GM19455 (cell line): Measurements from ENCODE around the gene SSUH2.

ENCODE experiments used
- ATAC-seq: cut with Tn5 transposase; IDR thresholded peaks from one replicate; pipeline ENCODE4 v1.9.1; 2021; ENCODE audit not compliant: unreplicated experiment

The SSUH2 gene

DNA sequence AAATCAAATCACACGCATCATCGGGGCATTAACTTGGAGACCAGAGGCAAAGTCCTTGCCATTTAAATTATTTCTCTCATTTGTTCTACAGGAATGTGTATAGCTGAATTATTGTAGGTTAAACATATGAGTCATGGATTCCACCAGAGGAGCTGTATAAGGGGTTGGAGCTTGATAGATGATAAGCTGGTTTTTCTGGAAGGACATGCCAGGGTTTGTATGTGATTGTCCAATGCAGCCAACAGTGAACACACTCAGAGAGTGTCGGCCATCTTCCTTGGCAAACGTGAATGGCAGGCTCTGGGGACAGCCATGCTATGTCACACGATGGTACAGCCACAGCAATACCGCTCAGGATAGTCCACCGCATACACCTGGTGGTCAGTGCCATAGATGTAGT, 25.1 kb downstream of the SSUH2 start:
- no peak for ATAC-seq

DNA sequence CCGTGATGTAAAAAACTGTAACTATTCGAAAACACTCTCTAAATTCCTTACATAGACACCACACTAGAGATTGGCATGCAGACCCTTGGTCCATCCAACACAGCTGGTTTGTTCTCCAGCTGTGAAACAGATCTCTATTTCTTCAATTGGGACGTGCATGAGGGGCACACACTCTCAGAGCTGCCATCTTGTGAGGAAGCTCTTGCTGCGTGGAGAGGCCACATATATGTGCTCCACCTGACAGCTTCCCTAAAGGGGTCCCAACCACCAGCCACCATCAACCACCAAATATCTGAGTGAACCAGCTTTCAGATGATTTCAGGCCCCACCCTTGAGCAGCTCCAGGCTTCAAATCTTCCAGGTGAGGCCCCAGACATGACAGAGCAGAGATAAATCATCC, 25.6 kb downstream of the SSUH2 start:
- no peak for ATAC-seq

DNA sequence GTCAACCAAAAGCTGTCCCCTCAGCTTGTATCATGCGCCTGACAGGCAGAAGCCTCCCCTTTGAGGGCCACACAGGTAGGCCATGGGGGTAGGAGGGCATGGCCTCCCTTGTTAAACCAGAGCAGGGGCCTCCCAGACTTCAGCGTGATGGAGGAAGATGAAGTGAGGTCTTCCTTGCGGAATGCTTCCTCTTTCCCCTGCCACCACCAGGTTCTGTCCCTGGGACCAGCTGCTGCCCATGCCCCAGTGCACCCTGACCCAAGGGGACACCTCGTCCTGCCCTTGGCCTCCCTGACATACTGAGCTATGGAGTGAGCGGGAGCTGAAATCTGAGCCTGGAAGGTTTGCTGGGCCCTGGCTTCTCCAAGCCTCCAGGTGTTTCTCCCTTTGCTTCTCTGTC, 26.7 kb downstream of the SSUH2 start:
- ATAC-seq = no peak

DNA sequence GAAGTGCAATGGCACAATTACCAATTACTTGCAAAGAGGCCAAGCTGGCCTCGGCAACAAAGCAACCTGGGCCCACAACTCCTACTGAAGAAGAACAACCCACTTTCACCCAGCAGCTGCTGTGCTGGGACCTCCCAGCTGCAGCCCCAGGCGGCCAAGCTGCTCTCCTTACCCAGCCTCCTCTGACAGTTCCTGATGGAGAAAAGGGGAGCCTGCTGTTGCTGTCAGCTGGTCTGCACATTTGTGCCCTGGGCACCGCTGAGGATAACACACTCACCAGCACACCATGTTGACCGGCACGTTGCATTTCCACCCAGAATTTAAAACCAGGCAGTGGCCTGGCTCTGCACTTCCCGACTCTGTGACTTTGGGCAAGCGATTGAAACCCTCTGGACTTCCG, 33.6 kb downstream of the SSUH2 start:
- ATAC-seq = no peak

DNA sequence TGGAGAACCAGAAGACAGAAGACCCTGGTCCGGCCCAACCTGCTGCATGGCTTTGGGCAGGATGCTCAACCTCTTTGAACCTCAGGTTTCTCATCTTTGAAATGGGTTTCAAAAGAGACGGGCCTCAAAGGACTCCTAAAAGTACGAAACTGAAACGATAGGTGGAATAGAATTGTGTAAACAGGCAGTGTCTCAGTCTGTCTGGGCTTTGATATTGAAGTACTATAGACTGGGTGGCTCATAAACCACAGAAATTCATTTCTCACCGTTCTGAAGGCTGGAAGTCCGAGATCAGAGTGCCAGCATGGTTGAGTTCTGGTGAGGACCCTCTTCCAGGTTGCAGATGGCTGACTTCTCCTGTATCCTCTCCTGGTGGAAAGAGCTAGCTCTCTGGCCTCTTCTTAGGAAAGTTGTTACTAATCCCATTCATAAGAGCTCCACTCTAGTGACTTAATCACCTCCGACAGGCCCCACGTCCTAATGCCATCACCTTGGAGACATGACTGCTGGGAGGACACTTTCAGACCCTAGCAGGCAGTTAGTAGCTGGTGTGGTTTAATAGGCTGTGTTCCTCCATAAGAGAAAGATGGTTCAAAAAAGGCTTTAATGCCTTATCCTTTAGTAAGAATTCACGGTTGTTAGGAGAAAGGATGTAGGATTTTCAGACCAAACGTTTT, 35.7 kb downstream of the SSUH2 start:
- ATAC-seq = no peak

DNA sequence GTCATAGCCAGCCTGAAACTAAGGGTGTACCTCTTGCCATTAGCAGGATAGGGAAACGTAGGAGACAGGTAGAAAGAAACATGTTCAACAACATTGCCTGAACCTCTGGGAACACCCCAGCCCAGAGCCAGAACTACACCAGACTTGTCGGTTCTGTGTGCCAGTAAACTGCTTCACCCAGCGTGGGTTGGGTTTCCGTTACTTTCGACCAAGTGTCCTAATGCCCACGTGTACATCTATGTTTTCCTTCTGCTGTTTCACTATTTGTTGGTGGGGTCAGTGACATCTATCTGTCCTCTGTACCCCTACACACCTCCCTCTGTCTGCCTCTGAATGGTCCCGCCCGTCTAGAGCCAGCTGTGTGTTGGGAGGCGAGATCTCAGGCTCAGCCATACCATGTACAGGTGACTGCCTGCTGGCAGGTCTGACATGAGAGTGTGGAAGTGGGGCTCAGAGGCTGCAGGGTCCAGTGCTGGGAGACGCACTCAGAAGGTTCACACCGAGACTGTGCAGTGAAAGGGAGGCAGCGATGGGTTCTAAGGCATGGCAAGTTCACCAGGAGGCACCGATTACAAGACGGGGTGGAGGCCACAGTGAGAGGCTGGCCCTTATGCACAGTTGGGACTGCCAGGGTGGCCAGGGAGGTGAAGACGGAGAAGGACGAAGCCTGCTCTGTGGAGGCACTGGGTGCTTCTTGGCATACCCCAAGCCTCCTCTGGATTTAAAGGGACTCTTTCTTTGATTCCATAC, 36.4 kb downstream of the SSUH2 start:
- no peak for ATAC-seq

DNA sequence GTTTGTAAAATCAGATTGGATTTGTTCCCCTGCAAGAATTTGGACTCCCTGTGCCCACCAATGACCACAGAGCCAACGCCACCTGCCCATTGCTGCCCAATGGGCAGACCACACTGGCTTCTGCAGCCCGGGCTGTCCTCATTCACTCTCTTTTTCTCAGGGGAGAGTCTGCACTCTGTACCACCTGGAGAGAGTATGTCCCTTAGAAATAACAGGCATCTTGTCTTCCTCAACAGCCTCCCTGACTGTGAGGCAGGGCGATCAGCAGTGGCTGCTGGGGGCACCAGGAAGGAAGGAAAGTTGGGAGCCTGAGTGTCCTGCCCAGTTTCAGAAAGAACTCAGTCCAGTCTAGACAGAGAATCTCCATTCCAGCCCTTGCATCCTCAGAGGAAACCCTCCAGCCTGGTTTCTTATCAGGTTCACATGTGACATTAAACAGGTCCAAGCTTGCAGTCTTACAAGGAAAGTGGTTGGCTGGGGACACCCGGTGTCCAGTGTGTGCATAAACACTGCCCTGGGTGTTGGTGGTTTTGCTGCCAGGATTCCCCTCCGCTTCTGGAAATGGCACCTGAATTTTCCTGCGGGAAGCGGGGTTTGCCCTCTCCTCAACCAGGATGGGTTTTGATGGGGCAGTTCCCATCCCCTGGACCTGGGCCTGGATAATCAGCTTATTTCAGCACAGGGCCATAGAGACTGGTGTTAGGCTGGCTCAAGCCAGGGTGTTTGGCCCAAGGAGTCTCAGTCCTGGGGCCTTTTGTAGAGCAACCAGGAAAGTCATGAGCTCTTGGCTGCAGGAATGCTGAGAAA, 37.2 kb downstream of the SSUH2 start:
- ATAC-seq = no peak

DNA sequence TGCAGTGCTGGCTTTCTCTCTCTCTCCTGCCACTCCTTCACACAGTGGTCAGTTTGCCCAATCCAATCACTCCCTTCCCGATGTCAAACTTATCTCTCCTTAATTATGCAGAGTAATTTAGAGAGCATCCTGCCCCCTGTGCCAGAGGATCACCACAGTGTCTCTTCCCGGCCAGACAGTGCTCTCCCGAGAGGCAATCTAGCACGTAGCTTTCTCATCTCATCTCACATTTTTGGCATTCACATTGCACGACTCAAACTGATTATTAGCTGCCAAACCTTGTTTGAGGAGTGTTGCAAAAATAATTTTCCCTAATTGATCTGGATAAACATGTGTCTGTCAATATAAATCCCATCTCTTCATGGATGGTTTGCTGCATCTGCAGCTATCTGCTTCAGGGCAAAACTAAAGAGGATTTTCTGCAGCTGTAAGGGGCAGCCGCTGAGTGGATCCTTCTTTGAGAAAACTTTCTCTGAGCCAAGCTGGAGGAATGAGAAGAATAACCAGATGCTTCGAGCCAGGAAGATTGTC, 37.8 kb downstream of the SSUH2 start:
- no peak for ATAC-seq

DNA sequence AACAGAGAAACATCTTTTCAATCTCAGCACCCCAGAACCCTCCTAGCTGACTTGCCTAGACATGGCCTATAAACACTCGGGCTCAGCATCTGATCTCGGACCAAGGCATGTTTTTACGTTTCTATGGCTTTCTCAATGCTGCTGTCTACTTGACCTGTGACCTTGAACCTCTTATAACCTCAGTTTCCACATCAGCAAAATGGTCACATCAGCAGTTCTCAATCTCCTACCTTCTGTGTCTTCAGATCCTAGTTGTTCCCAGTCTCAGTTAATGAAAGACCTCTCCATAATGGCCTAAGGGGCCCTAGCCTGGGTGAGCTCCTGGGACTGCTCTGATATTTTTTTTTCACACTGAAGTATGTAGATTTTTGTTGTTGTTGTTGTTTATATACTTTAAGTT, 39.6 kb downstream of the SSUH2 start:
- ATAC-seq = no peak

DNA sequence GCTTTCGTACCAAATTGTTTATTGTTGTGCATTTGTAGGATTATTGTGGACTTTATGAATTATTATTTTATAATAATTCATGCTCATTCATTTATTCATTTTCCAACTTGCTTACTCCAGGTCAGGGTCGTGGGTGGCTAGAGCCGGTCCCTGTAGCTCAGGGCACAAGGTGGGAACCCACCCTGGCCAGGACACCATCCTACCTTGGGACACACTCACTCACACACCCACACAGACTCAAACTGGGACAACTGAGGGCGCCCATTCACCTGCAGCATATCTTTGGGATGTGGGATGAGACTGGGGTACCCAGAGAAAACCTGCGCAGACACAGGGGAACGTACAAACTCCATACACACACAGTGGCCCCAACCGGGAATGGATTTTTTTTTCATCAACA, 40.6 kb downstream of the SSUH2 start:
- ATAC-seq = no peak

DNA sequence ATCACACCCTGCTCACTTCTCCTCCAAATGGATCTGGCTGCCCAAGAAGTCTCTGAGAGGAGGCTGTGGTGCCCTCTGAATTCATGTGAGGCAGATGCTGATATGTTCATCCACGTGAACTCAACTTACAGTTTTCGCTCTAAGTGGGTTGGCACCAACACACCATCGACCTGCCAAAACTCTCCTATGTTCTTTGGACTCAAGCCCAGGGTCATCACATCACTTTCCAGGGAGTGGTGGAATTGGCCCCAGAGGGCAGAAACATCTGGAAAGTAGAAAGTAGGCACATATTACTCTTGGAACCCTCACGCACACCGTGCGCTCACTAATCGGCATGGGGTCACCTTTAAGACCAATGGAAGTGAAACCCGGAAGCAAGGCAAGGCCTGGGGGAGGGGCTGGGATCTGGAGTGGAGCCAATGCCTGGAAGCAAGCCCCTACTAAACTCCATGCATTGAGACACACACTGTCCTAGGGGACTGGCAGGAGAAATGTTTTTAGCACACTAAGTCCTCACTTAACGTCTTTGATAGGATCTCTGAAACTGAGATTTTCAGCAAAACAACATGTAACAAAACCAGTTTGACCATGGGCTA, 41.4 kb downstream of the SSUH2 start:
- no peak for ATAC-seq

DNA sequence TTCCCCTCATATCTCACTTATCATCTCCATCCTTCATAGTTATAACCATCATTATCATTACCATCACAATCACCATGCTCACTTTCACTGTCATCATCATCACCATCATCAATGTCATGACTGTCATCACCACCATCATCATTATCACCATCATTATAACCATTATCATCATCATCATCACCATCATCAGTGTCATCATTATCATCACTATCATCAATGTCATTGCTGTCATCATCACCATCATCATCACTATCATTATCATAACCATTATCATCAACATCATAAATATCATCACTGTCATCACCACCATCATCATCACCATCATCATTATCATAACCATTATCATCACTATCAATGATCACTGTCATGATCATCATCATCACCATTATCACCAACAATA, 44.1 kb downstream of the SSUH2 start:
- ATAC-seq = no peak

DNA sequence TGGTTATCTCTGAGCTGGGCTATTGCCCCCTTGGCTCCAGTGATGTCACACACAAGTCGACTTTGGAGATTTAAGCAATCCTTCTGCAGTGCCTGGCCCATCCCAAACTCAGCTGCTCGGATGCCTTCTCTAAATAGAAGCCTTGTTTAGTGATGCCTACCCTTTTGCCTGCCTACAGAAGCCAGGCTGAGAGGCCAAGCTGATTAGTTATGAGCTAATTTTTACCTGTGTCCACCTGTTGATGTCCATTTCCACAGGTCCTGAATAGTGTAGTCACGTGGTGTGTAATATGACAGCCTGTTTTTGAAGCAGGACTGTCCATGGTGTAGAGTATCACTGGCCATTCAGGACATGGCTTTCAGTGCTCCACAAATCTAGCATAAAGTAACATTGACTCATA, 45.5 kb downstream of the SSUH2 start:
- no peak for ATAC-seq

DNA sequence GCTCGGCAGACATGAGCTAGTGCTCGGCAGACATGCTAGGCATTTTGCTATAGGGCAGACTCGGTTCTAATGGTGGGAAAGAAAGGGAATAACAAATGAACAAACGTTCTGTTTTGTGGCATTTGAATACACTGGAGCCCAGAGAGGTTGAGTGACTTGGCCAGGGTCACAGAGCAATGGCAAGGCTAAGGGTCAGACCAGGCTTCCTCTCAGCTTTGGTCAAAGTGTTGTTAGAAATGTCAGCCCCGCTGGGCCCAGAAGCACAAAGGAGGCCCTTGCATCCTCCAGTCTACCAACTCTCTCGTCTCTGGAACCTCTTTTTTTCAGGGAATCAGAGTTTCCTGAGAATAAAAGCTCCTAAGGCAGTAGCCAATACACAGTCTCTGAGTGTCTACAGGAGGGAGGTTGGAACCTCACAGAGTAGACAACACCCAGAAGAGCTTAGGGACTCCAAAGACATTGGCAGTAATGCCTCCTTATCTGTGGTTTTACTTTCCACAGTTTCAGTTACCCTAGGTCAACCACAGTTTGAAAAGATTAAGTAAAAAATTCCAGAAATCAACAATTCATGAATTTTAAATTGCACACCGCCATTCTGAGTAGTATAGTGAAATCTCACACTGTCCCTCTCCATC, 47.3 kb downstream of the SSUH2 start:
- no peak for ATAC-seq

DNA sequence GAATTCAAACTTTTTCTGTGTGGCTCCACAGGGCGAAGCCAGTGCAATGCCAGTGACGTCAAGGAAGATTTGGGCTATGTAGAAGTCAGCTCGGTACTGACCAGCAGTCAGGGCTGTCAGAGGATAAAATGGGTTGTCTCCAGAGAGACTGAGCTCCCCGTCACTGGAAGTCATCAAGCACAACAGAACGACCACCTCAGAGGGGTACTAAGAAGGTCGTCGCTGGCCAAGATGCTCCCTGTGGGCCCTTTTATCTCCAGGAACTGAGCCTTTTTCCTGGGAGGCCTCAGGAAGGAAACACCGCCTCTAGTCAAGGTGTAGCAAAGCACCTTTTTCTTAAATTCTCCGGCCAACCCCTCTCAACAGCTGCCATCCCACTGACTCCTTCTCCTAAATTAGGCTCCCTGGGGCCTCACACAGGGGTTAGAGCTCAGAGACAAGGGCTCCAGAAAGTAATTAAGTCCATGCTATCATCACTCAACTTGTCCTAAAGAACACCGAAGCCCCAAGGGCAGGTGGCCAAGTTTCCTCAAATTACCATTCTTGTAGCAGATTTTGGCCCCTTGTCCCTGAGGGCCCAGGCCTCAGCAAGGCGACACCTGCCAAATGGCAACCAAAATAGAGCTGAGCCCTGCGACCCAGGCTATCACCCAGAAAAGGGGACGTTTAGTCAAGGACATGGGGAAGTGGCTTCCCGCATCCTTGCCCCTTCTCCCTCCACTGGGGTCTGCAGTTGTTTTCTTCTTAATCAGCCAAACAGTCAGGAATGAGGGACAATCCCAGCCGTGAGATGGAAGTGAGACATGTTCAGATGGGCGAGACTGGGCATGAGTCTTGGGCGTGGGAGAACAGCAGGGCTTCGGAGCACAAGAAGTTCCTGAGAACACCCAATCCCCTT, 48.0 kb downstream of the SSUH2 start:
- no peak for ATAC-seq

DNA sequence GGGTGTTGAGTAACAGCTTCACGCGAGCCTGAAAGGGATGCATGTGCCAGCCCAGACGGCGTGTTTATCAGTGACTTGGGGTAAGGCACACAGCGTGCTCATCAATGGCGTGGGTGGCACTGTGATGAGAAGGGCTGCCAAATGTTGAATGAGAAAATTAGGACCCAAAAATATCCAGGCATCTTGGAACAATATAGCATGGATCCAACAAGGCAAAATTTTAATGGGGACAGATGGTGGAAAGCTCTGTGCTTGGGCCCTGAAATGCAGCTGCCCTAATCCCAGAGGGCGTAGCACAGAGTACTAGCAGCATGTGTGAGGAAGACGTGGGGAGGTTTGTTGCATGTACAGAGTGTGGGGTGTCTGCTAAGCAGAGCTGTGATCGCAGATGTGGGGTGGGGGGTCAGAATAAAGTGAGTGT, 48.9 kb downstream of the SSUH2 start:
- no peak for ATAC-seq

DNA sequence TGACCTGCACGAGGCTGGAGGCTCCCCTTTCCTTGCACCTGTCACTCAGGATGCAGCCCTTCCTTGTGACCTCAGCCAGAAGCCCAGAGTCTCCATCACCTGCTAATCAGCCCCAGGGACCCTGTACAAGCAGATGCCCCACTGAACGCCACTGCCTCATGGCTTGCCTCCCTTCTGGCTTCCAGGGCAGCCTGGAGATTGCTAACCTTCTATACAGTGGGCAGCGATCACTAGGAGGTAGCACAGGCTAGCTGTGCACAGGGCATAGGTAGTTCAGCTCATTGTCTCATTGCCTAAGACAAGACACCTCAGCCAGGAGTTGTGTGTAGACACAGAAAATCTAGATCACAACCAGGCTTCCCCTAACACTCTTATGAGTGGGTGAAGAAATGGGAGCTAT, 49.3 kb downstream of the SSUH2 start:
- ATAC-seq = no peak

DNA sequence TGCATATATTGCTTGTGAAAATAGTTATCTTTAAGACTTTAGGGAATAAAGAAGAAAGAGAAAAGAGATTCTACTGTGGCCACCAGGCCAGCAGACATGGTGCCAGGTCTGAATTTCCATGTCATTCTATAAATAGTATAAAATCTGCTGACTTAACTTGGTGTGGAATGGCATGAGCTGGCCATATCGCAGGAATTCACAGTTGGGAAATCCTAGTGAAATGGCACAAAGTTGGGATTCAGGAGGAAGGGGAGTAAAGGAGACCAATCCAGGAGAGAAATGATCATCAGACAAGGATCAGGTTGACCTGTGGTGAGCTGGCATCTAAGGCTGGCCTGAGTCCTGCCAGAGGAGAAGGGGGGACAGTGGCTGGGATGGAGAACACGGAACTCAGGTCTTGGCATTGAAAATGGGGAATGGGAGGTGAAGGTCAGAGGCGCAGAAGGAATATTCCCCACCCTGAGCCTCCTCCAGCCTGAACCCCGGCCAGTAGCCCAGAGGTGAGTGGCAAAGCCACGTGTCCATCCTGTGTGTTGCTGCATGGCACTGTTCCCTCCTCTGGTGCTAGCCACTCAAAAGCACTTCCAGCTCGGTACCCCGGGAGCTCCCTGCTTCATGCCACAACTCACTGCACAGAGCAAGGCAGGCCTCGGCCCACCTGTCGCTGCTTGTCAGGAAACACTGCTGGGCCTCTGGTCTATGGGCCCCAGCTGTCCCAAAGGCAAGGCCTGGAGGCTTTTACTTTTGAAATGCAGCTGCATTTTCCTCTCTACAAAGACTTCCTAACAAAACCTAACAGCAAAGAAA, 51.4 kb downstream of the SSUH2 start:
- ATAC-seq = no peak
